Renal cortex interstitium (tissue), 11 donors: ENCODE results near the gene STOX1. TPM values are rescaled to one million over a fixed set of nuclear protein-coding genes. Genes with fewer than 3 reads are reported as not detected.
"Not testable (repeated sequence)": the region's sequence is repeated elsewhere in the genome, so short reads cannot be mapped to it uniquely, and the experiment has no call there.

Experiments used
- DNase-seq, 11 donors: peaks; one replicate each; pipeline ENCODE4 v3.0.0-alpha.2; 2013; ENCODE audit warnings: low read depth in 9 of 11, low spot score in 4 of 11; ENCODE audit errors: extremely low read depth in 1 of 11
- polyA plus RNA-seq, 3 donors: library from polyadenylated mRNA; unstranded; fragments of 120-200 nt; gene quantifications; one replicate each; pipeline ENCODE4 v1.2.1, GENCODE V29; 2013; ENCODE audit not compliant: insufficient read length in 3 of 3

Gene STOX1
- polyA plus RNA-seq, 3 donors = 6.1 to 12.4 (median 10.2) TPM

DNA sequence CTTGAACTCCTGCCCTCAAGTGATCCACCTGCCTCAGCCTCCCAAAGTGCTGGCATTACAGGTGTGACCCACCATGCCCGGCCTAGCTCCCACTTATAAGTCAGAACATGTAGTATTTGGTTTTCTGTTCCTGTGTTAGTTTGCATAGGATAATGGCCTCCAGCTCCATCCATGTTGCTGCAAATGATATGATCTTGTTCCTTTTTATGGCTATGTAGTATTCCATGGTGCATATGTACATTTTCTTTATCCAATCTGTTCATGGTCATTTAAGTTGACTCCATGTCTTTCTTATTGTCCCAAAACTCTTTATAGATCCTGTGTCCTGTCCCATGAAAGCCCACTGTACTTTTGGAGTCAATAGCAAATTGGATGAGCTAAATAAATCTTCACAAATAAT is 7.0 kb upstream of the STOX1 start:
- not testable (repeated sequence) for DNase-seq

DNA sequence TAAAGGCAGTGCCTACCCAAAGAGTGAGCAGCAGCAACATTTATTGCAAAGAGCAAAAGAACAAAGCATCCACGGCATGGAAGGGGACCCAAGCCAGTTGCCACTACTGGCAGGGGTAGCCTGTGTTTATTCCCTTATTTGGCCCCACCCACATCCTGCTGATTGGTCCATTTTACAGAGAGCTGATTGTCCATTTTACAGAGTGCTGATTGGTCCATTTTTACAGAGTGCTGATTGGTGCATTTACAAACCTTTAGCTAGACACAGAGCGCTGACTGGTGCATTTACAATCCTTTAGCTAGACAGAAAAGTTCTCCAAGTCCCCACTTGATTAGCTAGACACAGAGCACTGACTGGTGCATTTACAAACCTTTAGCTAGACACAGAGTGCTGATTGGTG is 4.7 kb upstream of the STOX1 start:
- DNase-seq = not testable (repeated sequence)

DNA sequence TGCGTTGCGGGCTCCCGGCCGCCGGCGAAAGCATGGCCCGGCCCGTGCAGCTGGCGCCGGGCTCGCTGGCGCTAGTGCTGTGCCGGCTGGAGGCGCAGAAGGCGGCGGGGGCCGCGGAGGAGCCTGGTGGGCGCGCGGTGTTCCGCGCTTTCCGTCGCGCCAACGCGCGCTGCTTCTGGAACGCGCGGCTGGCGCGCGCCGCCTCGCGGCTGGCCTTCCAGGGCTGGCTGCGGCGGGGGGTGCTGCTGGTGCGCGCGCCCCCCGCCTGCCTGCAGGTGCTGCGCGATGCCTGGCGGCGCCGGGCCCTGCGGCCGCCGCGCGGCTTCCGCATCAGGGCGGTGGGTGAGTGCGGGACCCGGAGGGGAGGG is 245 bp downstream of the STOX1 start:
- not testable (repeated sequence) for DNase-seq

DNA sequence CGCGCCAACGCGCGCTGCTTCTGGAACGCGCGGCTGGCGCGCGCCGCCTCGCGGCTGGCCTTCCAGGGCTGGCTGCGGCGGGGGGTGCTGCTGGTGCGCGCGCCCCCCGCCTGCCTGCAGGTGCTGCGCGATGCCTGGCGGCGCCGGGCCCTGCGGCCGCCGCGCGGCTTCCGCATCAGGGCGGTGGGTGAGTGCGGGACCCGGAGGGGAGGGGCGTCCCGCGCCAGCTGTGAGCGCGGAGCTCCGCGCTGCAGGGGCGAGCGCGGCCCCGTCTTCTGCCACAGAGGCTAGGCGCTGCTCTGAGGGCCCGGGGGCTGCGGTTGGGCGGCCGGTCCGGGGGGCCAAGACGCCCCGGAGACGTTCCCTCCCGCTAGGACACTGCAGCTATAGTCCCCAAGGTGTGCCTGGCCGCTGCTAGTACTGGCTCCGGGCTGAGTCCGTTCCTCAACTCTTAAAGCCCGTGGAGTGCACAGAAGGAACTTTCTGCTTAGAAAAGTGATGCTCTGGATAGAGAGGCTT is 811 bp downstream of the STOX1 start:
- peak in 3 of 11 donors; percentile 5 to 18 (median 6) for DNase-seq

DNA sequence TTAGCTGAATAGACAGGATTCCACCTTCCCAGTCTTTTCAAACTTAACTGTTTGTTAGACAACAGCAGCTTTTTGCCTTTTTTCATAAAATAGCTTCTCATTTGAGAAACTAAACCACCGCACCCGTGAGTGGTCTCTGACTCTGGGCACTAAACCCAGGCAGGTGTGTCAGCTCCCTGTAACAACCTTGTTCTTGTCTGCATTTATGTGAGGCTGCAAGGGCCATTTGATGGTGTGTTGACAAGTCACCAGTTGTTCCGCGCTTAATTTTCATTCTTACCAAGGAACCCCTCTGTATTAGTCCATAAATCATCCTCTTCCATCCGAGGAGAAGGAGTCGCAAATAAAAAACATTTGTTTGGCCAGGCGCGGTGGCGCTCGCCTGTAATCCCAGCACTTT is 1.5 kb downstream of the STOX1 start:
- DNase-seq = no peak

DNA sequence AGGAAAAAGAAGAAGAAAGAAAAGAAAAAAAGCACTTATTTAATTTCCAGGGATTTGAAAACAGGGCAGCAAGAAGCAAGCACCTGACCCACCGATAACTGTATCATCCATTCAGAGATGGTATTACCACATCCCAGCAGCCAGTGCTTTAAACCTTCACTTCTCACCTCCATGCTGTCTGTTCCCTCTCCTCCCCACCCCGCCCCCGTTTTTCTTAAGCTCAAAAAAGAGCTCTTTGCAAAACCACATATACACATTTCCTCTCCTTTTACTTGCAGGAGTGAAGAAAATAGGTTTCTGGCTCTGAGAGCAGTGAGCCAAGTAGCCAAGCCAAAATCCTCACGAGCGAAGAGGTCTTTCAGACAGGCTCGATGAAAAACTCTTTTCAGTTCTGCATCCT is 2.2 kb downstream of the STOX1 start:
- no peak for DNase-seq

DNA sequence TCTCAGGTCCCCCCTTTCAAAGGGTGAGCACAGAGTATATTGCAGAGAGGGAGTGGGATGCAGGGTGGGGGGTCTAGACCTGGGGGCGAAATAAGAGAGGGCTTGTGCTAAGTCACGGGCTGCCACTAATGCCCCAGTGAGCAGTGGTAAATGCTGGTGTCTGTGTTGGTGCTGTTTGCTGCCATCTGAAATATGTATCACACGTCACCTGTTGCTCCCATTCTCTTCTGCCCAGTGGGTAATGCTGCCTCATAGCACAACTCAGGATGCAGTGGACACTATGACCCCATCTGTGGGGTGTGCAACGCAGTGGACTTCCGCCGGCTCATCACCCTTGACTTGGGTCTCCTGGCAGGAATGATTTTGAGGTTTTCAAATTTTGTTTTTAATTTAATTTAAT is 2.6 kb downstream of the STOX1 start:
- DNase-seq = no peak

DNA sequence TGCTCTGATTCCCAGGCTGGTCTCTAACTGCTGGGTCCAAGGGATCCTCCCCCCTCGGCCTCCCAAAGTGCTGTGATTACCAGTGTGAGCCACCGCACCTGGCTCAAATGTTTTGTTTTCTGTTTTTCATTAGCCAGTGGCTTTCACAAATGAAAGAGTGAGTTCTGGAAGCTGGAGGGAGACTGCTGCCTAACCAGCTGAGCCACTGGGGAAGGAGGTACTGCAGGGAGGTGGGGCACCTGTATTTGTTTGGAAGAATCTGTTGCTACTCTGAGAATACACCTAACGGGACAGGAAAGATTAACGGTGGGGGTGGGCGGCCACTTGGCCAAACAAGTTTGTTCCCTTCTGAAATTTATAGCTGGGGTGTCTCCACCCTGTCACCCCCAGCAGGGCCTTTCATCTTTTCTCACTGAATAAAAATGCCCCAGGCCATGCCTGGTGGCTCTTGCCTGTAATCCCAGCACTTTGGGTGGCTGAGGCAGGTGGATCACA is 4.7 kb downstream of the STOX1 start:
- DNase-seq = no peak

DNA sequence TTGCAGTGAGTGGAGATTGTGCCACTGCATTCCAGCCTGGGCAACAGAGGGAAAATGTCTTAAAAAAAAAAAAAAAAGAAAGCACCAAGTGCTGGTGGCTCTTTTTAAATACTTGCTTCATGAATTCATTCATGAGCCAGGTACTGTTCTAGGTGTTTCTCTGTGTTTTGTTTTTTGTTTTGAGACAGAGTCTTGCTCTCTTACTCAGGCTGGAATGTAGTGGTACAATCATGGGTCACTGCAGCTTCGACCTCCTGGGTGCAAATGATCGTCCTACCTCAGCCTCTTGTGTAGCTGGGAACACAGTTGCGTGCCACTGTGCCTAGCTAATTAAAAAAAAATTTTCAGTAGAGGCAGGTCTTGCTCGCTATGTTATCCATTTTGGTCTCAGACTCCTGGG is 5.3 kb downstream of the STOX1 start:
- no peak for DNase-seq

DNA sequence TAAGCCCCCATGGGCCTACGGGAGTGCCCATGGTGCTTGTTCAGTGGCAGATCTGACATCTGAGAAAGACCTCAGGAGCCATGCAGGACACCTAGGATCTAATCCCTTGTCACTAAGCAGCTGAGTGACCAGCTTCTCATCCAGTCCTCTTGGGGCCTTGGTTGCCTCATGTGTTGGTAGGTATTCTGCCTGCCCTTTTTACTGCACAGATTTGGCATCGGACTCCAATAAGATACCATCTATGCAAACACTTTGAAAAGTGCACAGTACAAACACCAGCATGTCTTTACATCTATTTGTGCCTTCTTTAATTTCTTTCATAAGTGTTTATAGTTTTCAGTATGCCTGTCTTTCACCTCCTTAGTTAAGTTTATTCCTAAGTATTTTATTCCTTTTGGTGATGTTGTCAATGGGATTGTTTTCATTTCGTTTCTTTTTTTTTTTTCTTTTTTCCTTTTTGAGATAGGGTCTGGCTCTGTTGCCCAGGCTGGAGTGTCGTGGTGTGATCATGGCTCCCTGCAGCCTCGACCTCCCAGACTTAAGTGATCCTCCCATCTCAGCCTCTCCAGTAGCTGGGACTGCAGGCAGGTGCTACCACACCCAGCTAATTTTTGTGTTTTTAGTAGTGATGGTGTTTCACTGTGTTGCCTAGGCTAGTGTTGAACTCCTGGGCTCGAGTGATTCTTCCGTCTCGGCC is 10.4 kb downstream of the STOX1 start:
- no peak for DNase-seq

DNA sequence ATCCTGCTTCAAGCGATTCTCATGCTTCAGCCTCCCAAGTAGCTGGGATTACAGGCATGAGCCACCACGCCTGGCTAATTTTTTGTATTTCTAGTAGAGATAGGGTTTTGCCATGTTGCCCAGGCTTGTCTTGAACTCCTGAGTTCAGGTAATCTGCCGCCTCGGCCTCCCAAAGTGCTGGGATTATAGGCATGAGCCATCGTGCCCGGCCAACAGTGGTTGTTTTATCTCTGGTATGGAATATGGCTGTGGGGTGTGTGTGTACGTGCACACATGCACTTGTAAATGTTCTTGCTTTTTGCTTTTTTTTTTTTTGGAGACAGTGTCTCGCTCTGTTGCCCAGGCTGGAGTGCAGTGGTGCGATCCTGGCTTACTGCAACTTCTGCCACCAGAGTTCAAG is 13.3 kb downstream of the STOX1 start:
- DNase-seq = not testable (repeated sequence)

DNA sequence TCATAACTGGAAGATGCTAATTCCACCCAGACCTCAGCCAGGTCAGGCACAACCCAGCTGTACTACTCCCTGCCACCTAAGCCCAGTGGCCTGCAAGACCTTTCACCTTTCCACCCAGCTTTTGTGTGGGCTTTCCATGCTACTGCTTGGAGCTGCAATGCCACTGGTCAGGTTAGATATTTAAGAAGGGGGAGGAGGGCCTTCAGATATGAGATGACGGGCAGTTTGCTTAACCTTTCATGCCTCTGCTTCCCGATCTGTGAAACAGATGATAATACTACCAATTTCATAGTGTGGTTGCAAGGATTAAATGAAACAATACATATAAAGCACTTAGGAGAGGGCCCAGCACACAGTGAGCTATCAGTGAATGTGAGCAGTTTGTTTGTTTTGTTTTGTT is 20.9 kb downstream of the STOX1 start:
- DNase-seq = no peak

DNA sequence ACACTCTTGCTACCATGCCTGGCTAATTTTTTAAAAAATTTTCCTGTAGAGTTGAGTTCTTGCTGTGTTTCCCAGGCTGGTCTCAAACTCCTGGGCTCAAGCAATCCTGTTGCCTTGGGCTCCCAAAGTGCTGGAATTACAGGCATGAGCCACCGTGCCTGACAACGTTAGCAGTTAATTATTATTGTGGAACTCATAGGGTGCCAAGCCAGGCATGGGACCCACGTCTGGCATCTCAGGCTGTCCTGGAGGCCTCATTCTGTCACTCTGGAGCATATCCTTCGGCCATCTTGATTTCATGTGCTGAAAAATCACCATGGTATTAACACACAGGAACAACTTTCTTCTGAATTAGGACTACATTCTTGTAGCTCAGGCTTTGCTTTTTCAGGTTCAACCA is 21.5 kb downstream of the STOX1 start:
- DNase-seq = no peak

DNA sequence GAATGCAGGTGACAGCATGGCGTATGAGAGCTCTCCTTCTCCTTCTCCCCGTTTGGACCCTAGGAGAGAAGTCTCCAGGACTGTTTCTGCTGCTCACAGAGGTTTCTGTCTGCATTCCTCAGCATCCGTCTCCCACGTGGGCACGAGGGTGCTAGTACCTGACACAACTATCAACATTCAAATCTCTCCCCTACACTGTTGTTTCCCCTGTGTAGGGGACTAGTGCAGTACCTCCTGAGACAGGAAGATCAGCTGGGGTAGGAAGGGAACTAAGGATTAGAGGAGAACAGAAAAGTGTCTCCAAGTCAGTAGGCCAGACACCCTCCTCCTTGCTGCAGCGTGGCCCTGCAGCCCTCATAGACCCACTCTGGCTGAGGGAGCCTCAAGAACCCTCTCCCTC is 29.0 kb downstream of the STOX1 start:
- DNase-seq = no peak

DNA sequence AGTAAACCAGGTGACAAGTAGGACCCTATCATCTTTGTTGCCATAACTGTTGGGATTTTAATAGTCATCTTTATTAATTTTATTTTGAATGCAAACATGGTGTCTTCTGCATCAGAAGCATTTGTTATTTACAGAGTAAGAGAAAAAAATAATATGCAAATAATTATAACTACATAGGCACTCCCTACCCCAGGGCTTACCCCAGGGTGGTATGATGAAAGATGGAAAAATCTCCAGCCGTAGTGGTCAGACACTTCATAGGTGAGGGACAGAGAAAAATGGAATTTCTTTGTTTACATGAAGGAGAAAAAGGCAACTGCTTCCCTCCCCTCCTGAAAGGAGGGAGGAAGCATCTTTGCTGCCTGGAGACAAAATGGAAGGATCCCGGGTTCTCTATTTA is 29.7 kb downstream of the STOX1 start:
- DNase-seq = no peak

DNA sequence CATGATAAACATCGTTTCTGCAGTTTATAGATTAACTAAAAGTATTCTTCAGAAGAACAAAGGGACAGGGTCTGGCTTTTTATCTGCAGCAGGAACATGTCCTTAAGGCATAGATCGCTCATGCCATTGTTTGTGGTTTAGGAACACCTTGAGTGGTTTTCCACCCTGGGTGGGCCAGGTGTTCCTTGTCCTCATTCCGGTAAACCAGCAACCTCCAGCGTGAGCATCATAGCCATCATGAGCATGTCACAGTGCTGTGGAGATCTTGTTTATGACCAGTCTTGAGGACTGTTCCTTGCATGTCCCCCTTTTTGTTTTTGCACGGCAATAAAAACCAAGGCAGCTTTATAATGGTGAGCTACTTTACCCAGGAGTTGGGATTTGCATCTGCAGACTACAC is 33.9 kb downstream of the STOX1 start:
- DNase-seq = no peak

DNA sequence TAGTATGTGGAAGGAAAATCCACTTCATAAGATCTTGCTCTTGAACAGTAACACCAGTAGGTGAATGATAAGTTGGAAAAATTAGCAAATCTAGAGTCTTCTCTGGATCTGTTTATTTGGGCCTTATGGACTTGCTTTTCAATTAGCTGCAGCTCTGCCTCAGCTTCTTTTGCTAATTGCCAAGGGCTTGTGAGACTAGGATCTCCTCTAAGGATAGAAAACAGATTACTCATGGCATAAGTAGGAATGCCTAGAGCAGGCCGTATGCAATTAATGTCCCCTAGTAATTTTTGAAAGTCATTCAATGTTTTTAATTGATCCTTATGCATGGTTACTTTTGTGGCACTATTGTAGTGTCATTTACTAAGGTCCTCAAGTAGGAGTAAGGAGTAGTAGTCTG is 37.3 kb downstream of the STOX1 start:
- DNase-seq = no peak

DNA sequence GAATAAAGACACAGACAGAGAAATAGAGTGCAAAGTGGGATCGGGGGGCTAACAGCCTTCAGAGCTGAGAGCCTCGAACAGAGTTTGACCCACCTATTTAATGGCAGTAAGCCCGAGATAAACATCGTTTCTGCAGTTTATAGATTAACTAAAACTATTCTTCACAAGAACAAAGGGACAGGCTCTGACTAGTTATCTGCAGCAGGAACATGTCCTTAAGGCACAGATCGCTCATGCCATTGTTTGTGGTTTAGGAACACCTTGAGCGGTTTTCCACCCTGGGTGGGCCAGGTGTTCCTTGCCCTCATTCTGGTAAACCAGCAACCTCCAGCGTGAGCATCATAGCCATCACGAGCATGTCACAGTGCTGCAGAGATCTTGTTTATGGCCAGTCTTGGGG is 40.8 kb downstream of the STOX1 start:
- not testable (repeated sequence) for DNase-seq

DNA sequence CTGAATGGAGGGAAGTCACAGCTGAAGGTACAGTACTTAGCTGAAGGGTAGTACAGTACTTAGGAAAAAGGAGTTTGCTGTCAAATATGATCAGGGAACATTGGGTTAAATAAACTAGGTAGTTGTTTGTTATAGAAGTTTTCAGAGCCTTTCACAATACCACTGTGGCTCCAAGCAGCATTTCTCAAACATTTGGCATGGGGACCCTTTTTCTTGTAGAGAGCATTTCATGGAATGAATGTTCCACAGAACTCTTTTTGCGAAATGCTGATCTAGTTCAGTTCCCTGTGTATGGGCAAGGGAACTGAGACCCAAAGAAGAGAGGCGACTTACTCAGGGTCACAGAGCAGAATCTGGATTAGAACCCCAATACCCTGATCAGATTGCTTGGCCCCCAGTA is 42.3 kb downstream of the STOX1 start:
- no peak for DNase-seq

DNA sequence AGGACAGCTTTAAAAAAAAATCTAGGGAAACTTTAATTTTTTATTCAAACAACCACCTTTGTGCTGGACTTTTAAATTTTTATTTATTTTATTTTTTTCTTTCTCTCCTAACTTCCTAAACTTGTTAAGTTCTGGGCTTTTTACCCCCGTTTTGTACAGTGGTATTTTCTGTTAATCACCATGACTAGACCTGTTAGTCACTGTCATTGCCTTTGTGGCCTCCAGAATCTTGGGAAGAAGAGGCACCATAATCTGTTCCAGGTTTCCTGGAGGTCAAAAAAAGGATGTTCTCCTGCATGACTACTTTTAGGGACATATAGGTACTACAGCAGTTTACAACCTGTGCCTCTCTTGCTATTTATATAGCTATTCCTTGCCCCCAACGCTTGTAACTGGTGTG is 42.7 kb downstream of the STOX1 start:
- DNase-seq = no peak

DNA sequence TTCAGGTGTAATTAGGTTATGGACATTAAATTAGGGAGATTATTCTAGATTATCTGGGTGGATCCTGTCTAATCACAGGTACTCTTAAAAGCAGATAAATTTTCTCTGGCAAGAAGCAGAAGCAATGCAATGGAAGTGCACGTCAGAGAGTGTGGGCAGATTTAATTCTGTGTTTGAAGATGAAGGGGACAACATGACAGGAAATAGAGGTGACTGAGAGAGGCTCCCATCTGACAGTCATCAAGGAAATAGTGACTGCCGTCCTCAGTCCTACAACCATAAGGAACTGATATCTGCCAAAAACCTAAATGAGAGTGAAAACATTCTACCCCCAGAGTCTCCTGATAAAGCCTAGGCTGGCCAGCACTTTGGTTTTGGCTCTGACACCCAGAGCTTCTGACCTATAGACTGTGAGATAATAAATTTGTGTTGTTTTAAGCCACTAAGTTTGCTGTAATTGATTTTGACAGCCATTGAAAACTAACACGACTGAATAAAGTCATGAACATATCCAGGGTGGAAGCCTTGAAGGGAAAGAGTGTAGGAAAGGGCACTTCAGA is 43.3 kb downstream of the STOX1 start:
- no peak for DNase-seq
